Measurements from ENCODE around the gene SAP130.

GRCh38 chr2:128012698-128013097 lies 15.2 kb downstream of the SAP130 start:
- TF ChIP-seq CTCF (IDR thresholded peaks at IDR 0.05) (no peak), POLR2A (IDR thresholded peaks at IDR 0.05) (no peak)

All from adrenal gland (tissue), 5 donors.